Stimulated activated naive B cell treated with anti-CD40 and anti-IgM and Interleukin-4, amounts not matched to agents 10 μg/mL and 1 μg/mL and 100 μg/mL, for 72 hours (primary cell): Measurements from ENCODE around the gene ZNHIT2.
"Not testable (repeated sequence)": the region's sequence is repeated elsewhere in the genome, so short reads cannot be mapped to it uniquely, and the experiment has no call there.

Experiments
- ATAC-seq, 2 donors: fragments of 150-1000 bp; cut with Tn5 transposase; replicated peaks; 2 replicates each; pipeline ENCODE4 v1.10.0; 2021; ENCODE audit warnings: moderate library complexity in 1 of 2
- DNase-seq: peaks from one replicate; pipeline ENCODE4 v3.0.0; 2021
- H3K27ac Mint-ChIP-seq: one replicate; pipeline ENCODE4 v1.8.0; 2022; ENCODE audit warnings: mild to moderate bottlenecking, mixed read lengths
- H3K27me3 Mint-ChIP-seq, 2 donors: one replicate each; pipeline ENCODE4 v1.8.0; 2022; ENCODE audit warnings: mixed read lengths in 2 of 2
- H3K36me3 Mint-ChIP-seq, 2 donors: one replicate each; pipeline ENCODE4 v1.8.0; 2022; ENCODE audit warnings: mixed read lengths in 2 of 2, mild to moderate bottlenecking in 1 of 2
- H3K4me1 Mint-ChIP-seq, 2 donors: one replicate each; pipeline ENCODE4 v1.8.0; 2022; ENCODE audit warnings: mixed read lengths in 2 of 2, mild to moderate bottlenecking in 1 of 2
- H3K4me3 Mint-ChIP-seq, 2 donors: one replicate each; pipeline ENCODE4 v1.8.0; 2022; ENCODE audit warnings: mild to moderate bottlenecking in 2 of 2, mixed read lengths in 2 of 2, moderate library complexity in 1 of 2
- H3K9me3 Mint-ChIP-seq, 2 donors: one replicate each; pipeline ENCODE4 v1.8.0; 2022; ENCODE audit warnings: mixed read lengths in 2 of 2, mild to moderate bottlenecking in 1 of 2

Gene ZNHIT2

DNA sequence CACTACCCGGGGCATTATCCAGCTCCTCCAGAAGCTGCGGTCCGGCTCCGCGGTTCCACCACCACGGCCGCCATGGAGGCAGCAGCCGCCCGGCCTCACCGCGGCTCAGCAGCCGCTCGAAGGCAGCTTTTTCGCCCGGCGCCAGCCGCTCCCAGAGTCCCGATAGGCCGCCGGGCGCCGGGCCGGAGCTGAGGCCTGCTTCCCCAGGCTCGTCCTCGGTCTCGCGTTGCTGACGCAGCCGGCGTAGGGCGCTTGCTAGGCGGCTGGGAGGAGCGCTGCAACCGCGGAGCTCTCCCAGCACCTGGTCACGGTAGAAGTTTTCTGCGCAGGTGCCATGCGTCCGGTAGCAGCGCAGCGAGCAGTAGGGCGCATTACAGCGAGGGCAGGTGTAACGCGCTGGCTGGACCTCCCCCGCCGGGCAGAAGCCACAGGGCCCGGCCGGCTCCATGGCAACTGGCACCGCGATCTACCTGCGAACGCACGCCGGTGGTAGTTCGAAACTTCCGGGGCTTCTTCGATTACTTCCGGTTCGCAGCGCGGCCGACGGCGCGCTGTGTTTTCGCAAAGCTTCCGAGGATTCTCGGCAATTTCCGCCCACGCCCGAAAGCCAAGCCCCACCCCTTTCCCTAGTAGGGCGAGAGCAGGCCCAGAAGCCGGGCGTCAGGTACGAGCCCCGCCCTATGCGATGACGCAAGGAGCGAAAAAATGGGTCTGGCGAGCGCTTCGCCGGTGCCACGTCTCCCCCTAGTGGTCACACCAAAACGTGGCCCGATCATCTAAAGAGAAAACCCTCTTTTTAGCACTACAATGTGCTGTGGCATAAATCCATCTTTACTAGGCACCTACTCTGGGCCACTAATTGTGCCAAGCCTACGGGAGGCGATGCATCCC lies at the start of gene ZNHIT2:
TSS of gene ZNHIT2 (minus strand) at position 496 of the 891 bp plus-strand sequence. CDS start at position 448, 48 bp downstream.
- H3K4me3 Mint-ChIP-seq = peak within 1 kb of the TSS; percentile 89 to 91
- H3K36me3 Mint-ChIP-seq = peaks cover 46 to 64% of the 10 kb centered on the region in 2 donors
- ATAC-seq = peak; percentile 62 to 74
- no peaks in the 10 kb centered on the region for H3K27me3 Mint-ChIP-seq
- peak; percentile 100 for DNase-seq
- peak within 1 kb of the TSS; percentile 98 for H3K27ac Mint-ChIP-seq
- H3K9me3 Mint-ChIP-seq = no peaks in the 10 kb centered on the region
- H3K4me1 Mint-ChIP-seq = peaks cover 35 to 81% of the 10 kb centered on the region in 2 donors

DNA sequence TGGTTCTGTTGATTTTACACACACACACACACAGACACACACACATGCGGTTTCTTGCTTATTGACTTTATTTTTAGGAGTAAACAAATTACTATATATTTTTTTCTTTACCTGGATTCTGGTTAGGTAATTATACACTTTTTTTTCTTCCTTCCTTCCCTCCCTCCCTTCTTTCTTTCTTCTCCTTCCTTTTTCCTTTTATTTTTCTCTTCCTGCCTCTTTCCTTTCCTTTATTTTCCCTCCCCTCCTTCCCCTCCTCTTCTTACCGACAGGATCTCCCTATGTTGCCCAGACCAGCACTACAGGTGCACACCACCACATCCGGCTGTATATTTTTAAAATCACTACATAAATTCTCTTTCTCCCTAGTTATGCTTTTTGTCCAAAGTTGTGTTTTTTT lies 49.4 kb upstream of the ZNHIT2 start:
- DNase-seq = no peak
- H3K4me1 Mint-ChIP-seq = peaks cover 9 to 17% of the 10 kb centered on the region in 2 donors
- no peaks in the 10 kb centered on the region for H3K27me3 Mint-ChIP-seq
- H3K4me3 Mint-ChIP-seq = no peak overlapping the region
- H3K36me3 Mint-ChIP-seq = peaks cover 0 to 4% of the 10 kb centered on the region in 2 donors
- H3K27ac Mint-ChIP-seq = no peak overlapping the region
- H3K9me3 Mint-ChIP-seq = no peaks in the 10 kb centered on the region
- no peak for ATAC-seq

DNA sequence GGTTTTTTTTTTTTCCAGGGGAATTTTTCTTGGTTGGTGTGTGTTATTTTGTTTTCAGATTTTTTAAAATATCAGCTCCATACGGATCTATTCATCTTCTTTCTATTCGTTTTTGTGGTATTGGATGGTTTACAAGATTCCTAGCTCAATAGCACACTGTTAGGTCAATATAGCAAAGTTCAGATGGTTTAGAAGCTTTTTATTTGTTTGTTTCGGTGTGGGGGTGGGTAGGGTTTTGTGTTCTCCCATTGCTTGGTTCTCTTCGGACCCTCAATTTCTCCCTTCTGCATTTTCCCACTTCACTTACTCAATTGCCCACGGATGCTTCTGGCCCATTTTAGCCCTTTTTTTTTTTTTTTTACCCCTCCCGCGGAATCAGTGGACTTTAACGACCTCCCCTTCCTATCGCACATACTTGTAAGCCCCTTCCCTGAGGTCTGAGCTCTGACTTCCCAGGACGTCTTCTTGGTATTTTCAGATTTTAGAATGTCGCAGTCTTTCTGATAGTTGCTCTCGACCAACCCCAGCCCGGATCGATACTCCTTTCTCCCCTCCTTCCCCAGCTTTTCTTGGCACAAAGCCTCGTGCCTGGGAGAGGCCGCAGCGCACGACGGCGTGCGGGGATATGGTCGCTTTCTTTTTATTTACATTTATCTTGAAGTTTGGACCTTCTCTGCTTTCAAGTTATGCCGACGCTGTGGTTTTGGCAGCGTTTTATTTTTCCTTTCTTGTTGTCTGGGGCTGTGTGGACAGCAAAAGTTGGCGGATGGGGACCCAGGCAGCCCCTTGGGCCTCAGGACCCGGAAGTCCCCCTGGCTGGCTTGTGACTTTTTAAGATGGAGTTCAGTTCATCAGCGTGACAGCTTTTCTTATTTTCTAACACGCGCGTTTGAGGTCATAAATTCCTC lies 48.2 kb upstream of the ZNHIT2 start:
- Mint-ChIP-seq H3K27me3 (no peaks in the 10 kb centered on the region), H3K9me3 (no peaks in the 10 kb centered on the region), H3K36me3 (peaks cover 0 to 4% of the 10 kb centered on the region in 2 donors), H3K4me1 (peaks cover 9 to 17% of the 10 kb centered on the region in 2 donors), H3K27ac (no peak overlapping the region), H3K4me3 (no peak overlapping the region)
- ATAC-seq (no peak), DNase-seq (no peak)

DNA sequence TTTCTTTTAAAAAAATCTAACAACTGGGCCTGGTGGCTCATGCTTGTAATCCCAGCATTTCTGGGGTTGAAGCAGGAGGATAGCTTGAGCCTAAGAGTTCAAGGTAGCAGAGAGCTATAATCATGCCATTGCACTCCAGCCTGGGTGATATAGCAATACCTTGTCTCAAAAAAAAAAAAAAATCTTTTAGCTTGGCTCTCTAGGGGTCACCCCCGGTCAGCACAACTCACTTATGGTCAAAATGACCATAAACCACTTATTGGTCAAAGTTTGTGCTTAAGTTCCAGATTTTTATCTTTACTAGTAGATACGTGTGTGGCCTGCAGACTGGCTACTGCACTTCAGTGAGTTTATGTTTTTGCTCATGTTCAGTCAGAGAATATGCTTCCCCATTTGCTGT lies 46.2 kb upstream of the ZNHIT2 start:
- Mint-ChIP-seq H3K4me1 (peaks cover 3 to 6% of the 10 kb centered on the region in 2 donors), H3K36me3 (no peaks in the 10 kb centered on the region), H3K27ac (no peak overlapping the region), H3K27me3 (no peaks in the 10 kb centered on the region), H3K9me3 (no peaks in the 10 kb centered on the region), H3K4me3 (no peak overlapping the region)
- DNase-seq (no peak), ATAC-seq (no peak)

DNA sequence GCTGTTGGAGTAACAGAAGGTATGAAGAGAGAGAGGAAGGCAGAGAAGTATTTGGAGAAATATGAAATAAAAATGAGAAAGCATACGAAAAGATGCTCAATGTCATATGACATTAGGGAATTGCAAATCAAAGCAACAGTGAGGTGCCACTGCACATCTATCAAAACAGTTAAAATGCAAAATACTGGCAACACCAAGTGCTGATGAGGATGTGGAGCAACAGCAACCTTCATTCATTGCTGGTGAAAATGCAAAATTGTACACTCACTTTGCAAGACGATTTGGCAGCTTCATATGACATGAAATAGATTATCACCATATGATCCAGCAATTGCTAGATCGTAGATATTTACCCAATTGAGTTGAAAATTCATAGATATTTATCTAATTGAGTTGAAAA lies 43.1 kb upstream of the ZNHIT2 start:
- Mint-ChIP-seq H3K27me3 (no peaks in the 10 kb centered on the region), H3K36me3 (no peaks in the 10 kb centered on the region), H3K4me1 (no peaks in the 10 kb centered on the region), H3K27ac (no peak overlapping the region), H3K9me3 (no peaks in the 10 kb centered on the region), H3K4me3 (no peak overlapping the region)
- ATAC-seq (no peak), DNase-seq (no peak)

DNA sequence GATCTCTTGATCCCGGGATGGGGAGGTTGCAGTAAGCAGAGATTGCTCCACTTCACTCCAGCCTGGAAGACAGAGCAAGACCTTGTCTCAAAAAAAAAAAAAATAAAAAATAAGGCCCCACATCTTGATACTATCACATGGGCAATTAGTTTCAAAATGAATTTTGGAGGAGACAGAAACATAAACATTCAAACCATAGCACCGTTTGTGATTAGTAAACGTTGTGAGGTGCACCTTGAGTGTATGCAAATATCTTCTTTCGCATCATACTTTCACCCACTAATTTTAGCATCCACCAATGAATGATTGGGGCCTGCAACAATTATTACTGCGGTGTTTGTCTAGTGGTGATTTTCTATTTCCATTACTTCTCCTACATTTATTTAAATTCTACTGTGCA lies 41.5 kb upstream of the ZNHIT2 start:
- H3K27ac Mint-ChIP-seq = no peak overlapping the region
- H3K27me3 Mint-ChIP-seq = no peaks in the 10 kb centered on the region
- DNase-seq (no peak), ATAC-seq (peak in 1 of 2 donors; percentile 23)
- no peaks in the 10 kb centered on the region for H3K36me3 Mint-ChIP-seq
- H3K9me3 Mint-ChIP-seq = no peaks in the 10 kb centered on the region
- H3K4me1 Mint-ChIP-seq = no peaks in the 10 kb centered on the region
- H3K4me3 Mint-ChIP-seq = no peak overlapping the region

DNA sequence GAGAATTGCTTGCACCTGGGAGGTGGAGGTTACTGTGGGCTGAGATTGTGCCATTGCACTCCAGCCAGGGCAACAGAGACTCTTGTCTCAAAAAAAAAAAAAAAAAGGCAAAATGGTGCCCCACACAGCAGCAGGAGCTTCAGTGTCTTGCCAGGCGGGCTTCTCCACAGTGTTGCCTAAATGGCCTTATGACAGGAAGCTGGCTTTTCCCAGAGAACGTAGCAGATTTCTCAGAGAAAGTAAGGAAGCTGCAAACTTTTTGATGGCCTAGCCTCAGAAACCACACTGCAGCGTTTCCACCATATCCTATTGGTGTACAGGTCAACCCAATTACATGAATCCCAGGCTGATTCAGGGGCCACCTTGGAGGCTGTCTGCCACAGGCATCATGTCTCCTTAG lies 39.8 kb upstream of the ZNHIT2 start:
- Mint-ChIP-seq H3K36me3 (no peaks in the 10 kb centered on the region), H3K27me3 (no peaks in the 10 kb centered on the region), H3K27ac (no peak overlapping the region), H3K9me3 (no peaks in the 10 kb centered on the region), H3K4me1 (peaks cover 6 to 7% of the 10 kb centered on the region in 2 donors), H3K4me3 (no peak overlapping the region)
- DNase-seq (no peak), ATAC-seq (no peak)

DNA sequence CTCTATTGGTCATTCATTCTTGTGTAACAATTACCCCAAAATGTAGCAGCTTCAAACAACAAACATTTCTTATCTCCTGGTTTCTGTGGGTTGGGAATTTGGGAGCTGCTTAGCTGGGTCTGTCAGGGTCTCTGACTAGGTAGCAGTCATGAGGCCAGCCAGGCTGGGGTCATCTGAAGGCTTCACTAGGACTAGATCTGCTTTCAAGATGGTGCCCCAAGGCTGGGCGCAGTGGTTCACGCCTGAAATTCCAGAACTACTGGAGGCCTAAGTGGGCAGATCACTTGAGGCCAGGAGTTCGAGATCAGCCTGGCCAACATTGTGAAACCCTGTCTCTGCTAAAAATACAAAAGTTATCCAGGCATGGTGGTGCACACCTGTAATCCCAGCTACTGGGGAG lies 39.4 kb upstream of the ZNHIT2 start:
- Mint-ChIP-seq H3K27ac (no peak overlapping the region), H3K4me1 (peaks cover 9 to 11% of the 10 kb centered on the region in 2 donors)

DNA sequence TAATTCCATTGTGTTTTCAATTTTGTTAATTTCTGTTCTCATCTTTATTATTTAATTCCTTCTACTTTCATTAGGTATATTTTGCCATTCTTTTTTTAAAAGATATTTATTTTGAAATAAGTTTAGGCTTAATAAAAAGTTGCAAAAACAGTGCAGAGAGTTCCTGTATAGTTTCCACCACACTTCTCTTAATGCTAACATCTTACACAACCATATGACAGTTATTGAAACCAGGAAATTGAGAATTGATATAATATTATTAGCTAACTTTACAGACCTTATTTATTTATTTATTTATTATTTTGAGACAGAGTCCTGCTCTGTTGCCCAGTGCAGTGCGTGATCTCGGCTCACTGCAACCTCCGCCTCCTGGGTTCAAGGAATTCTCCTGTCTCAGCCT lies 38.8 kb upstream of the ZNHIT2 start:
- no peaks in the 10 kb centered on the region for H3K27me3 Mint-ChIP-seq
- no peaks in the 10 kb centered on the region for H3K36me3 Mint-ChIP-seq
- no peak for ATAC-seq
- no peak overlapping the region for H3K27ac Mint-ChIP-seq
- H3K9me3 Mint-ChIP-seq = no peaks in the 10 kb centered on the region
- DNase-seq = no peak
- peaks cover 14 to 18% of the 10 kb centered on the region in 2 donors for H3K4me1 Mint-ChIP-seq
- no peak overlapping the region for H3K4me3 Mint-ChIP-seq

More for the DNA sequence above, 39.4 kb upstream of the ZNHIT2 start:
- H3K27me3 Mint-ChIP-seq = no peaks in the 10 kb centered on the region
- no peaks in the 10 kb centered on the region for H3K9me3 Mint-ChIP-seq
- DNase-seq (no peak), ATAC-seq (no peak)
- no peaks in the 10 kb centered on the region for H3K36me3 Mint-ChIP-seq
- no peak overlapping the region for H3K4me3 Mint-ChIP-seq

DNA sequence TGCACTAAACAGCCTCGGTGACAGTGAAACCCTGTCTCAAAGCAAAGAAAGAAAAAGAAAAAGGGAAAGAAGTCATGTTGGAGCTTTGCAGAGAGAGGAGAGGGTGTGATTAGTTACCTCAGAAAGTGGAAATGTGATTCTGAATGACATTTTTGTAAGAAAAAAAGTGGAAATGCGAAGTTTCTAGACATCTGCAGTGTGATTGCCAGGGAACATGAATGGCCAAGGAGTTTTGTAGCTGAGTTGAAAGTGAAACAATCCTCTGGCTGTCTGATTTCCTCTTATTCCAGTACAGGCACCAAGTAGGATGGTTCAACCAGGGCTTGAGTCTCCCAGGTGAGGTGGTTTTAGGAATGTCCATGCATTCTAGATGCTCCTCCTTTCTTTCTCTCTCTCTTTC lies 34.6 kb upstream of the ZNHIT2 start:
- Mint-ChIP-seq H3K4me3 (no peak overlapping the region), H3K27me3 (no peaks in the 10 kb centered on the region), H3K4me1 (peaks cover 20 to 35% of the 10 kb centered on the region in 2 donors), H3K36me3 (no peaks in the 10 kb centered on the region), H3K27ac (peak overlapping the region; percentile 68), H3K9me3 (no peaks in the 10 kb centered on the region)
- DNase-seq = no peak
- ATAC-seq = peak; percentile 10 to 43

DNA sequence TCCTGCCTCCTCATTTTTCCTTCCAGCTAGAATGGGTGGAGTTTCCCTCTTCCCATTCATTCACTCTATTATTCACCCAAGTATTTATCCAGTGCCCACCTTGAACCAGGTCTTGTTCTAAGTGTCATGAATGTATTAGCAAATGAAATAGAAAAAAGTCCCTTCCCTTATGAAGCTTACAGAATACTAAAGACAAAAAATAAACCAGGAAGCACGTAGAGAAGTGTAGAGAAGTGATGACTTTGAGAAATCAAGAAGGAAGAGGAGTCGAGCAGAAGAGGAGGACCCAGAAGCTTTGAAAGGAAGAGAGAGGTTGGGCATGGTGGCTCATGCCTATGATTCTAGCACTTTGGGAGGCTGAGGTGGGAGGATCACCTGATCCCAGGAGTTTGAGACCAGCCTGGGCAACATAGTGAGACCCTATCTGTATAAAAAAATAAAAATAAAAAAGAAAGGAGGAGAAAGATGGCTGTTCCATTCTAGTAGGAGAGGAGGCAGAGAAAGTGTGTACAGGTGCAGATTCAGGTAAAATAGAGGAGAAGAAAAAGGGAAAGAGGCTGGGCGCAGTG lies 33.9 kb upstream of the ZNHIT2 start:
- Mint-ChIP-seq H3K27ac (peak overlapping the region; percentile 68), H3K4me3 (no peak overlapping the region), H3K36me3 (no peaks in the 10 kb centered on the region), H3K27me3 (no peaks in the 10 kb centered on the region), H3K4me1 (peaks cover 20 to 41% of the 10 kb centered on the region in 2 donors), H3K9me3 (no peaks in the 10 kb centered on the region)
- DNase-seq = no peak
- no peak for ATAC-seq

DNA sequence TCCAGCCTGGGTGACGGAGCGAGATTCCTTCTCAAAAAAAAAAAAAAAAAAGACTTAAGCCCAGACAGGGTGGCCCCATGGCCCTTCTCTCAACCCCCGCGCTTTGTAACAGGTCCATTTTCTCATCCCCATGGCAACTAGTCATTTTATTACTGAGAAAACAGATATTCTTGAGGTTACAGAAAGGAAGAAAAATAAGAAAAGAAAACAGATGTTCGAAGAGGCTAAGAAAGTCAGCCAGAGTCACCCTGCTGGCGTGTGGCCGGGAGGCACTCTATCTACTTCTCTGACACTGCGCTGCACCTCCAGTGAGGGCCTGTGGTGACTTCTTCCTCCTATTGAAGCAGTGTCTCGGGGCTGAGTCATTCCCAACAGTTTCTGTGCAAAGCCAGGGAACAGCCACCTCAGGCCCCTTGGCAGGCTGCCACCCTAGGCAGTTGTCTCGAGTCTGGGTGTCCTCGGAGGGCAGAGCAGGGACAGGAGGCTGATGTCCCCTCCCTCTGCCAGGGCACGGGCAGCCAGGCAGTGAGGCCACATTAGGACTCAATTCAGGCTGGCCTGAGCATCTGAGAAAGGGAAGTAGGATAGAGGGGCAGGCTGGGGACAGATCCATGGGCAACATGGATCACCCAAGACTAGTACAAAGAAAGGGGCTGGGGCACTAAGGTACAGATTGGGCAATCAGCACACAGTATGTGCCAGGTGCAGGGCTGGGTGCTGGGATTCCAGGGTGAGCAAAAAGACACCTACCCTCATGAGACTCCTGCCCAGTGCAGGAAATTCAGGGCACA lies 33.2 kb upstream of the ZNHIT2 start:
- peaks cover 25 to 48% of the 10 kb centered on the region in 2 donors for H3K4me1 Mint-ChIP-seq
- no peaks in the 10 kb centered on the region for H3K9me3 Mint-ChIP-seq
- H3K27me3 Mint-ChIP-seq = no peaks in the 10 kb centered on the region
- H3K4me3 Mint-ChIP-seq = peak overlapping the region in 1 of 2 donors; percentile 23
- DNase-seq (peak; percentile 46), ATAC-seq (peak; percentile 88 to 92)
- H3K36me3 Mint-ChIP-seq = no peaks in the 10 kb centered on the region
- peak overlapping the region; percentile 84 for H3K27ac Mint-ChIP-seq

DNA sequence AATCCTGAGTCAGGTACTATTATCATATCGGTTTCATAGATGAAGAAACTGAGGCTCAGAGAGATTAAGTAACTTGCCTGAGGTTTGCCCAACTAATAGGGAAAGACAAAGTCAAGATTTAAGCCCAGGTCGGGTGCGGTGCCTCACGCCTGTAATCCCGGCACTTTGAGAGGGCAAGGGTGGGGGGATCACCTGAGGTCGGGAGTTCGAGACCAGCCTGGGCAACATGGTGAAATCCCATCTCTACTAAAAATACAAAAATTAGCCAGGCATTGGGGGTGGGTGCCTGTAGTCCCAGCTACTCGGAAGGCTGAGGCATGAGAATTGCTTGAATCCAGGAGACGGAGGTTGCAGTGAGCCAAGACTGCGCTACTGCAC lies 32.6 kb upstream of the ZNHIT2 start:
- peaks cover 28 to 49% of the 10 kb centered on the region in 2 donors for H3K4me1 Mint-ChIP-seq
- H3K9me3 Mint-ChIP-seq, H3K27me3 Mint-ChIP-seq, H3K27ac Mint-ChIP-seq, DNase-seq, H3K36me3 Mint-ChIP-seq, ATAC-seq, H3K4me3 Mint-ChIP-seq: not testable (repeated sequence)

DNA sequence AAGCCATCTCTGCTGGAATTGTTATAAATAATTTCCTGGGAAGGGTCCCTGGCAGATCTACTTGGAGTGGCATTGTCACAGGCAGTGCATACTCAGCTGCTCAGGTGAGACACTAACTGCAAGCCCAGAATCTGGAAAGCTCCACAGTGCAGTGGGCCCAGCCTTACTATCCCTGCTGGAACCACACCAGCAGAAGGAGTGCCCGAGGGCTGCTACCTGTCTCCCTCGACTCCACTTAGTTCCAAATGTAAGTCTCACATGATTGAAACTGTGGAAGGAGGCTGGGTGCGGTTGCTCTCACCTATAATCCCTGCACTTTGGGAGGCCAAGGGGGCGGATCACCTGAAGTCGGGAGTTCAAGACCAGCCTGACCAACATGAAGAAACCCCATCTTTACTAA lies 31.2 kb upstream of the ZNHIT2 start:
- peaks cover 28 to 49% of the 10 kb centered on the region in 2 donors for H3K4me1 Mint-ChIP-seq
- H3K27ac Mint-ChIP-seq = no peak overlapping the region
- ATAC-seq (no peak), DNase-seq (no peak)
- H3K27me3 Mint-ChIP-seq = no peaks in the 10 kb centered on the region
- no peak overlapping the region for H3K4me3 Mint-ChIP-seq
- no peaks in the 10 kb centered on the region for H3K36me3 Mint-ChIP-seq
- H3K9me3 Mint-ChIP-seq = no peaks in the 10 kb centered on the region
